ENCODE data around the gene SGTA.
A peak's percentile ranks its signal among the peaks of the same experiment; 100 is the strongest.
"Not testable (repeated sequence)": the region's sequence is repeated elsewhere in the genome, so short reads cannot be mapped to it uniquely, and the experiment has no call there.

The SGTA gene

GRCh38 chr19:2782936-2783780, at the start of gene SGTA:
Gene SGTA (minus strand): TSS chr19:2783273. CDS start chr19:2769068, 14,205 bp downstream.
- peak; percentile 99 for DNase-seq

- no peak for DNase-seq
These were observed 44.9 kb upstream of the SGTA start for GRCh38 chr19:2827840-2828489.

- DNase-seq: no peak
These were observed 43.9 kb upstream of the SGTA start for GRCh38 chr19:2827022-2827421.

GRCh38 chr19:2824129-2824528, 41.1 kb upstream of the SGTA start:
- no peak for DNase-seq

GRCh38 chr19:2823646-2824045, 40.6 kb upstream of the SGTA start:
- DNase-seq: no peak

GRCh38 chr19:2822846-2823245, 39.8 kb upstream of the SGTA start:
- no peak for DNase-seq

GRCh38 chr19:2820112-2820702, 37.1 kb upstream of the SGTA start:
- DNase-seq: peak in 1 of 2 experiments; percentile 18

- peak; percentile 93 for DNase-seq
These were observed 36.6 kb upstream of the SGTA start, which contains the start of gene ZNF554 for GRCh38 chr19:2819540-2820111. Gene ZNF554 (plus strand): TSS chr19:2819868. CDS start chr19:2820072, 204 bp downstream.

GRCh38 chr19:2817237-2817829, 34.3 kb upstream of the SGTA start:
- not testable (repeated sequence) for DNase-seq

GRCh38 chr19:2816641-2817040, 33.6 kb upstream of the SGTA start:
- DNase-seq: no peak

- no peak for DNase-seq
These were observed 32.9 kb upstream of the SGTA start for GRCh38 chr19:2815923-2816322.

- DNase-seq: no peak
These were observed 32.1 kb upstream of the SGTA start for GRCh38 chr19:2815191-2815614.

GRCh38 chr19:2814426-2814825, 31.4 kb upstream of the SGTA start:
- no peak for DNase-seq

- no peak for DNase-seq
These were observed 30.4 kb upstream of the SGTA start for GRCh38 chr19:2813235-2814160.

GRCh38 chr19:2812414-2813234, 29.6 kb upstream of the SGTA start:
- no peak for DNase-seq

GRCh38 chr19:2811735-2812413, 28.8 kb upstream of the SGTA start:
- no peak for DNase-seq

- no peak for DNase-seq
These were observed 28.2 kb upstream of the SGTA start for GRCh38 chr19:2811221-2811722.

- no peak for DNase-seq
These were observed 27.3 kb upstream of the SGTA start for GRCh38 chr19:2810141-2811091.
